Measurements from ENCODE around the gene PPP3CA.
A peak's percentile ranks its signal among the peaks of the same experiment; 100 is the strongest.

The PPP3CA gene

DNA sequence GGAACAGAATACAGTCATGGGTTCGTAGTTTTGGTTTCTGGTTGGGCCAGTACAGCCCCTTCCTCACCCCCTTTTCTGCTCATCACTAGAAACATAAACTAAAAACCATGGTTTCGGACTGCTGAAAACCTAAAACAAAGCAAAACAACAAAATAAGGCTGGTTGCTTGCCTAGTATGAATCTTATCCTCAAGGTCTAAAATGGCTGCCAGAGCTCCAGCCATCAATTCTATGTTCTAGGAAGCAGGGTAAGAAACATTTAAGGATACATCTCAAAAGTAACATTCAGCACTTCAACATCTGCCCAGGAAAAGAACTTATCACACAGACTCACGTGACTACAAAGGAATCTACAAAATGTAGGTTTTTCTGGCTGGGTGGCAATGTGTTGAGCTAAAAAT lies 31.5 kb downstream of the PPP3CA start:
- no peak for DNase-seq (ENCODE audit: low read depth)
- TF ChIP-seq, protein P1, sequence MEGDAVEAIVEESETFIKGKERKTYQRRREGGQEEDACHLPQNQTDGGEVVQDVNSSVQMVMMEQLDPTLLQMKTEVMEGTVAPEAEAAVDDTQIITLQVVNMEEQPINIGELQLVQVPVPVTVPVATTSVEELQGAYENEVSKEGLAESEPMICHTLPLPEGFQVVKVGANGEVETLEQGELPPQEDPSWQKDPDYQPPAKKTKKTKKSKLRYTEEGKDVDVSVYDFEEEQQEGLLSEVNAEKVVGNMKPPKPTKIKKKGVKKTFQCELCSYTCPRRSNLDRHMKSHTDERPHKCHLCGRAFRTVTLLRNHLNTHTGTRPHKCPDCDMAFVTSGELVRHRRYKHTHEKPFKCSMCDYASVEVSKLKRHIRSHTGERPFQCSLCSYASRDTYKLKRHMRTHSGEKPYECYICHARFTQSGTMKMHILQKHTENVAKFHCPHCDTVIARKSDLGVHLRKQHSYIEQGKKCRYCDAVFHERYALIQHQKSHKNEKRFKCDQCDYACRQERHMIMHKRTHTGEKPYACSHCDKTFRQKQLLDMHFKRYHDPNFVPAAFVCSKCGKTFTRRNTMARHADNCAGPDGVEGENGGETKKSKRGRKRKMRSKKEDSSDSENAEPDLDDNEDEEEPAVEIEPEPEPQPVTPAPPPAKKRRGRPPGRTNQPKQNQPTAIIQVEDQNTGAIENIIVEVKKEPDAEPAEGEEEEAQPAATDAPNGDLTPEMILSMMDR (conservative IDR thresholded peaks at IDR 0.05; ENCODE audit: low read depth, low read length): no peak
- no peak overlapping the region for H3K4me3 ChIP-seq (ENCODE audit: low read depth, low read length)

DNA sequence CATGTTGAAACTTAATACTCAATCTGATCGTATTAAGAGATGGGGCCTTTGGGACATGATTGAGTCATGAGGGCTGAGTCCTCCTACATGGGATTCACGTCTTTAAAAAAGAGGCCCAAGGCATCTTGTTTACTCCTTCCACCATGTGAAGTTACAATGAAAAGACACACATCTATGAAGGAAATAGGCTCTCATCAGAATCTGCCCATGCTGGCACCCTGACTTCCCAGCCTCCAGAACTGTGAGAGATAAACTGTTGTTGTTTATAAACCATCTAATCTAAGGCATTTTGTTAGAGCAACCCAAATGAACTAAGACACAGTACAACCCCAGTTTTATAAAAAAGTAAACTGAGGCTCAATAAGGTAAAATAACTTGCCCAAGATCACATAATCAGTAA lies 32.3 kb downstream of the PPP3CA start:
- no peak overlapping the region for H3K4me3 ChIP-seq (ENCODE audit: low read depth, low read length)
- TF ChIP-seq, protein P1 (conservative IDR thresholded peaks at IDR 0.05; ENCODE audit: low read depth, low read length): no peak
- no peak for DNase-seq (ENCODE audit: low read depth)

DNA sequence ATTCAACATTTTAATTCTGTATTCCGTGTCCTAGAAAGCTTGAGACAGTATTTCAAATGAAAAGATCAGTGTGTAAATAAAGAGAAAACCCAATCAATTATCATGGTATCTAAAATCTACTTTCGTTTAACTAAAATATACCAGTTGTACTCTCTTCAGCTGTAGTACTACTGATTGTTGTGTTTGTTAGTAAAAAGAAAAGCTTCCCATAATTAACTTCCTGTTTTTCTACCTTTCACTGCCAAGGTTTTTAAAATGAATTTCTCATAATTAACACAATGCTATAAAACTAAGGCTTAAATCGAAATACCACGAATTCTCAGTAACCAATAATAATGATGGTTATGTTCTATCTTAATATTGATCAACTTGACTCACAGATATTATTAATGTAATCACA lies 37.4 kb downstream of the PPP3CA start:
- DNase-seq (ENCODE audit: low read depth): no peak
- H3K4me3 ChIP-seq (ENCODE audit: low read depth, low read length): no peak overlapping the region
- TF ChIP-seq, protein P1 (conservative IDR thresholded peaks at IDR 0.05; ENCODE audit: low read depth, low read length): no peak

DNA sequence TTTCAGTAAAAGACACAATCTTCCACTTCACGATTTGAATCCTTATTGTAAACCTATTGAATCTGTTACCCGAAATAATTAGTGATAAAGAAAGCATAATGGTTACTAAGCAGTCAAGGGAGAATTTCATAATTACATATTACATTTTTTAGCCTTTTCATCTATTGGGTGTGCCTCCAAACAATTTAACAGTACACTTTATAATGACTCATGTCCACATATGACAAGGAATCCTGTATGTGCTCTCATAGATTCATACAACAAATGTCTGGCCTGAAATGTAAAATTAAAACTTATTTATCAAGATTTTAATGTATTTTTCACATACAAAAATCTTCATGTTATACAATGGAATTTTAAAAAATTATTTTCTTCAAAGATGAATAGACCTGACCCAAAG lies 39.4 kb downstream of the PPP3CA start:
- no peak for DNase-seq (ENCODE audit: low read depth)
- H3K4me3 ChIP-seq (ENCODE audit: low read depth, low read length): no peak overlapping the region
- TF ChIP-seq, protein P1 (conservative IDR thresholded peaks at IDR 0.05; ENCODE audit: low read depth, low read length): no peak

DNA sequence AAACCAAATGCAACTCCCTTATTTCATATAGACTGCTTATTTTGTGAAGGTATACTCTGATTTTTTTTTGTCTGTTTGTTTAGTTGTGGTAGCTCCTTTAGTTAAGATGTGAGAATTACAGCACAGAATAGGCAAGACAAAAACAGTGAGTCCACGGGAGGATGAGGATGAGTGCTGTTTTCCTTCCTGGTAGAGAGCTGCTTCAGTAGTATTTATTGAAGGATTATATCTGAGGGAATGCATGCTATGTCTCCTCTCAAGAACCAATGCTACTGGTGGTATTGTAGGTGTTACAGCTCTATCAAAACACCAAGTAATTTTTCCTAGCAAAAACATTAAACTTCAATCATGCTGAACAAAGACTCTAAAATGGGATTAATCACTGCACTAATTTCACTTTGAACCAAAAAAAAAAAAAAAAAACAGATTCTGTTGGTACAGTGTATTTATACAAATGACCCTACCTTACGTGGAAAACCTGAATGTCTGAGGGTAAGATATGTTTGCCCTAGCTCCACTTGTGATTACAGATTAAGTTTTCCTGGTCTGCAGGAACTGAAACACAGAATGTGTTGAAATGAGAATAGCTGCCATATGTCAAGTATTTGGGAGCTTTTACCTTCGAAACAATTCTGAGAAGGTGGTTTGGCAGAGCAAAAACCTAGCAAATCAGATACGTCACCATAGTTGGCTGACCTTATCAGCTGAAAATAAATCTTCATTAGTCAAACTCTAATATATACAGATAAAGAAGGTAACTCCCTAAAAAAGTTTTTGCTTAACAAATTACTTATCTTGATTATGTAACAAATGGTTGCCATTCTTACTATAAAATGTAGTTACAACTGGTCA lies 40.3 kb downstream of the PPP3CA start:
- TF ChIP-seq, protein P1 (conservative IDR thresholded peaks at IDR 0.05; ENCODE audit: low read depth, low read length): no peak
- peak overlapping the region; percentile 8 for H3K4me3 ChIP-seq (ENCODE audit: low read depth, low read length)

DNA sequence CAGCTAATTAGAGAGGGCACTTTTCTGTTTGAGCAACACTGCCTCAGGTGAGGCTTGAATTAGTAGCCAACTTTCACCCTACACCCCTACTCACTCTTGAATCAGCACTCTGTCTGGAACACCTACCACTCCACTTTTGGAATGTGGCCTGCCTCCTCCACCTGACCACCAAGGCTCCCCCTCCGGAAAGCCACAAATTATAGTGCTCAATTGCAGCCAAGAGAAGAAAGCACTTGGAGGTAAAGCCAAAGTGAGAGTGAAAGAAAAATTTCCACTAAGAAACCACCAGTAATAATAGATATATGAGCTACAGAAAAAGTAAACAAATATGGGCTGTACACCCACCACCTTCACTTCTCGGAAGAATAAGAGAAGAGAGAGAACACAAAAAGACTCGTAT lies 41.1 kb downstream of the PPP3CA start:
- peak overlapping the region; percentile 8 for H3K4me3 ChIP-seq (ENCODE audit: low read depth, low read length)
- DNase-seq (ENCODE audit: low read depth): no peak
- TF ChIP-seq, protein P1 (conservative IDR thresholded peaks at IDR 0.05; ENCODE audit: low read depth, low read length): no peak

More for the DNA sequence above, 40.3 kb downstream of the PPP3CA start:
- no peak for DNase-seq (ENCODE audit: low read depth)

DNA sequence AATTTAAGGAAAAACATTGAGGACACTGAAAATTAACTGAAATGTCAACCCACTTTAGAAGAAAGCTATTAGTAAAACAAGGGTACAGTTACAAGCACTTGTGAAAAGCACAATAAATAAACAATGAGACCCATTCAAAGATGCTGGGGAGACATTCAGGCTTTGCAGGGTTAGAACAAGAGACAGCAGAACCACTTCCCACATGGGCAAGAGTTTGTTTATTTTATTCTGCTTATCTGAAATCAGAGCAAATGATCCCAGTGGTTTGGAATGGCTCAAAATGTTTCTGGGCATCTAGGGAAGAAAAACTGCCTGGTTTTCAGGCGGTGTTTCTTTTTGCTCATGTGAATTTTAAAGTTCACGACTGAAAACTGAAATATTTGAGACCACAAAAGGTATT lies 42.4 kb downstream of the PPP3CA start:
- TF ChIP-seq, protein P1 (conservative IDR thresholded peaks at IDR 0.05; ENCODE audit: low read depth, low read length): no peak
- no peak overlapping the region for H3K4me3 ChIP-seq (ENCODE audit: low read depth, low read length)
- peak; percentile 75 for DNase-seq (ENCODE audit: low read depth)

Measured in choroid plexus epithelial cell (primary cell).